ELR (cell line): ENCODE data around the gene TUBGCP6.
A peak's percentile ranks its signal among the peaks of the same experiment; 100 is the strongest.

Source experiments
- DNase-seq: peaks from one replicate; pipeline ENCODE4 v3.0.0-alpha.2; 2015; ENCODE audit warnings: low read depth

Gene TUBGCP6

DNA sequence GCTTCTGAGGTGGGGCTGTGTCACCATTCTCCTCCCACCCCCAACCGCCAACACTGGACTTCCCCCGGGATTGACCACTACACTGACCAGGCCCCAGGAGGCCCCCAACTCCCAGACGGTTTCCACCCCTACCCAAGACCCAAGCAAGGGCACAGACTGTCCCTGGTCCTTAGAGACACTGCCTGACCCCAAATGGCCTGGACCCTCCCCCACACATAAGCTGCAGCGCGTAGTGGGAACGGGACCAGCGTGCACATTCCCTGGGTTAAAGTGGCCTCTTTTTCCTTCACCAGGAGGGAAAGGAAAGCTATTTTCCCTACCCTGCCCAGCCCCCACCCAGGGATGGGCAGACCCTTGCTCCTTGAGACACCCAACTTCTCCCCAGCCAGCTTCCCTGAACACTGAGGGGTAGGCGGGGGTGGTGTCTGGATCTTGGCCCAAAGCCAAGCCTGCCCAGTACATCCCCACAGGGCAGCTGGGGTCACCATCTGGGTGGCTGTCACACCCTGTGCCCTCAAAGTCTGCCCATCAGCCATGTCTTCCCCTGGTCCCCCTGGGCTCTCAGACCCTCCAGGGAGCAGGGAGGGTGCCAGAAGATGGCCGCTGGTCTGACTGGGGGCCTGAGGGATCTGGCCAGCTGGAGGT lies 18.3 kb upstream of the TUBGCP6 start:
- no peak for DNase-seq

- DNase-seq, result peak; percentile 53
Observed at GRCh38 chr22:50262460-50262911, 17.7 kb upstream of the TUBGCP6 start.

GRCh38 chr22:50261615-50262459 lies 17.0 kb upstream of the TUBGCP6 start, which contains the start of gene MAPK12:
MAPK12 (minus strand) TSS chr22:50261683; CDS start chr22:50261509, 174 bp downstream.
- DNase-seq, result peak; percentile 61

DNA sequence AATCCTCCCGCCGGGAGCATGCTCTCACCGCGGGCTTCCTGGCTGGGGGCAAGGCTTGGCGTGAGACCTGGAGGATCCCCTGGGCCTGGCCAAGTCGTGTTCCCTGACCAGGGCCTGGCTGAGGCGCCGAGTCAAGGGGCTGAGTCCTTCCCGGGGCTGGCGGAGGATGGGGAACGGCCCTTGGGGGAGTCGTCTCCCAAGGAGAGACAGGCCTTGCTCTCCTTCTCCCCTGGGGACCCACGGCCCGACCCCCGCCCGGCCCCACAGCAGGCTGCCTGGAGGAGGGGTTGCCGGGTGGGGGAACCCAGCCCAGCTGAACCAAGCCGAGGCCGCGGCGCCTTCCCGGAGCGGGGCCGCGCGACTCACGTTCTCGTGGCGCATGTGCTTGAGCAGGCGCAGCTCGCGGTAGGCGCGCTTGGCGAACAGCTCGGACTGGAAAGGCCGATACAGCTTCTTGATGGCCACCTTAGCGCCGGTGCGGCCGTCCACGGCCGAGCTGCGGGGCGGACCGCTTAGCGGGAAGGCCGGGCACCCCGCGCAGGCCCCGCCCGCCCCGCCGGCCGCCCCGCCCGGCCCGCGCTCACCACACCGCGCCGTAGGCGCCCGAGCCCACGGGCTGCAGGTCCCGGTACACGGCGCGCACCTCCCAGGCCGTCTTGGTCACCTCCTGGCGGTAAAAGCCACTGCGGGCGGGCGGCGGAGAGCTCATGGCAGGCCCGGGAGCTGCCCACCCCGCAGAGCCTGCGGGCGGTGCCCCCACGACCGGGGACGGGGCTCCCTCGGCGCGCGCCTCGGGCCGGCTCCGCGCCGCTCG lies 16.2 kb upstream of the TUBGCP6 start:
- peak; percentile 76 for DNase-seq

DNA sequence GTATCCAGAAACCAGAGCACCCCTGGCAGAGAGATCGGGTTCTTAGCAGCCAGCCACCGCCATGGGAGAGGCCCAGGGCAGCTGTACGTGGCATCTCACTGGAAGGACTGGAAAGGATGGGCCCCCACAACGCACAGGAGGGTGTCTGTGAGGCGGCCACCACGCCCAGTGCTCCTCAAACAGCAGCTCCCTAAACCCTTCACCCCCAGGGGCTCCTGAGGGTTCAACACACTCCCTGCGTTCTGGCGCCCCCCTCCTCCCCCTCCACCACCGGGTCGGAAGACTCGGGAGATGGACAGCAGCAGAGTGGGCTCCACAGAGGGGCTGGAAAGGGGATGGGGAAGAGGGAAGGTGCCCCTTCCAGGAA lies 15.6 kb upstream of the TUBGCP6 start:
- peak; percentile 48 for DNase-seq

GRCh38 chr22:50259302-50259701 lies 14.5 kb upstream of the TUBGCP6 start:
- DNase-seq, result no peak

DNA sequence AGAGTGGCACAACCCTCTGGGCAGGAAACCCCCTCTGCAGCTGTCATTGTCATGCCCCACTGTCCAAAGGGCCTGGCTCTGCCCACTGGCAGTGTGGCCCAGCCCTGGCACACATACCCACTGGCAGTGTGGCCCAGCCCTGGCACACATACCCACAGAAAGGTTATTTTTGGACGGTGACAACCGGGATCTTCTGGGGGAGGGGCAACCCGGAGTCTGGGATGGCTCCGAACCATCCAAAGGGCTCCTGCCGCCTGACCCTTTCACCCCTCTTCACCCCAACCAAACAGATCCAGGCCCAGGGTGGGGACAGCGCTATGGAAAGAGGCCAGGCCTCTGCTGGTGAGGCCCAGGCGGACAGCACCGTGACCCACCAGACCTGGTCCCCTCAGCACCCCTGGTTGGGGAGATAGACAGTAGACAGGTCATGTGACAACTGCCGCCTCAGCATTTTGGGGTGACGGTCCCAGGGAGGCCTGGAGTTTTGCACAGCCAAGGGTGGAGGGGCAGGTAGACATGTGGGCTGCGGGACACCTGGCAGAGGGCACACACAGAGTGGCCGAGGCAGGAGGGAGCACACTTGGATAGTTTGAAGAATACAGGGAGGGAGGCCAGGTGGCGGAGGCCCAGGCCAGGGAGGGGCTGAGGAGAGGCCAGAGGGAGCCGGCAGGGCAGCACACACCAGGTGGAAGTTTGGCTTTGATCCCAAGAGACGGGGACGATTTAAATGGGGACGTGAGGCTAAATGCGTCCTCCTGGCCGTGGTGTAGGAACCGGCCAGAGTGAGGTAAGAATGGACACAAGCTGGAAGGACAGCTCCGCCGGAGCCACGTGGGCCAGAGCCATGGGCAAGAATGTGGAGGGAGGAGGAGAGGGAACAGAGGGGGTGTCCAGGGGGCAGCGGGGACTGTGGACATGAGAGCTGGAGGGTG lies 13.8 kb upstream of the TUBGCP6 start:
- DNase-seq, result no peak

GRCh38 chr22:50257451-50258360 lies 12.9 kb upstream of the TUBGCP6 start:
- no peak for DNase-seq

DNA sequence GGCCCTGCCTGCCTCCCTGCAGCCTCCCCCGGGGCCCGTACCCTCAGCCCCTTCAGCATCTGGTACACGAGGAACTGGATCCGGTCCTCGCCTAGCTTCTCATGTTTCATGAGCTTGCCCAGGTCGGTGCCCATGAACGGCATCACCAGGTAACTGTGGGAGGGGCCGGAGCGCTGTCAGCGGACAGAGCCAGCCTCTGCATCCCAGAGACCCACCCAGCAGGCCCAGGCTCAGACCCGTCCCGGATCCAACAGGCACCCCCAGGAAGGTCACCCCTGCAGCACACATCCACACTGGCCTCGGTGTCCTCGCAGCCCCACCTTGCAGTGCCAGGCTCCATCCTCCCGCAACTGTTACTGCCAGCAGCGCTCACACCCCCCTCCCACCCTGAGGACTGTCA lies 12.2 kb upstream of the TUBGCP6 start:
- DNase-seq, result no peak

DNA sequence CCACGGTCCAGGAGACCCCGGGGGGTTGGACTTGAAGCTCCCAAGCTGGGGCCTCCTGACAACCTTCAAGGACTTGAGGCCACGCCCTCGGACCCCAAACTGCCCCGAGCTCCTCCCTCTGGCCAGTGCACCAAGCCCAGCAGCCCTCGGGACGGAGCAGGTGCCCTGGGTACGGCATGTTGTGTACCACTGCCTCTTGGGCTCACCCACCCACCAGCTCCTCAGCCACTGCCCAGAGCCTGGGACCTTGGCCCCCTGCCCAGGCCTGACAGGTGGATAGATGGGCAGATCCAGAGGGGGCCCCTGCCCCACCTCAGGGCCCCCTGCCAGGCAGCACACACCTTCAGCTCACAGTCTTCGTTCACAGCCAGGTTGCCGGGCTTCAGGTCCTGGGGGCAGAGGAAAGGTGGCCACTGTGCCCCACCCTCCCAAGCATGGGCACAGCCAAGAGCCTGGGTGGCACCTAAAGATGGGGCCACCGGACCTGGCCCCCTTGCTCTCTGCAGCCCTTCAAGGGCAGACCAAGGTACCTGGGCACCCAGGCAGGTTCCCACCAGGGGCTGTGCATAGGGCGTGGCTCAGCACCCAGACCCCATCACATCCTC lies 11.5 kb upstream of the TUBGCP6 start:
- DNase-seq, result no peak

DNA sequence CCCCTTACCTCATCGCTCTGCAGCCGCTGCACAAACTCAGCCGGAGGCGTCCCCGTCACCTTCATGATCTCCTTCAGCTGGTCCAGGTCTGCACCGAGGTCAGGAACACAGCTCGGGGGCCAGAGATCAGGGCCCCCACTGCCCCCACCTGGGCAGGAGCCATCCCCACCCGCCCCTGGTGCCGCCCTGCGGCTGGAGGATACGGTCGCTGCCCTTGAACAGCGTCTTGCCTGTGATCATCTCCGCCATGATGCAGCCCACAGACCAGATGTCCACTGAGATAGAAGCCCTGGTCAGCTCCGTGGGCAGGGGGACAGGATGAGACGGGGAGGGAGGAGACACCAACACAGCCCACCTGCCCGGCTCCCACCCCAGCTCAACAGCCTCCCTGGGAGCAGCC lies 10.8 kb upstream of the TUBGCP6 start:
- DNase-seq, result no peak

GRCh38 chr22:50255099-50255498 lies 10.3 kb upstream of the TUBGCP6 start:
- no peak for DNase-seq

- DNase-seq, result no peak
Observed at GRCh38 chr22:50253941-50254340, 9.1 kb upstream of the TUBGCP6 start.

- no peak for DNase-seq
Observed at GRCh38 chr22:50253046-50253915, 8.5 kb upstream of the TUBGCP6 start.

DNA sequence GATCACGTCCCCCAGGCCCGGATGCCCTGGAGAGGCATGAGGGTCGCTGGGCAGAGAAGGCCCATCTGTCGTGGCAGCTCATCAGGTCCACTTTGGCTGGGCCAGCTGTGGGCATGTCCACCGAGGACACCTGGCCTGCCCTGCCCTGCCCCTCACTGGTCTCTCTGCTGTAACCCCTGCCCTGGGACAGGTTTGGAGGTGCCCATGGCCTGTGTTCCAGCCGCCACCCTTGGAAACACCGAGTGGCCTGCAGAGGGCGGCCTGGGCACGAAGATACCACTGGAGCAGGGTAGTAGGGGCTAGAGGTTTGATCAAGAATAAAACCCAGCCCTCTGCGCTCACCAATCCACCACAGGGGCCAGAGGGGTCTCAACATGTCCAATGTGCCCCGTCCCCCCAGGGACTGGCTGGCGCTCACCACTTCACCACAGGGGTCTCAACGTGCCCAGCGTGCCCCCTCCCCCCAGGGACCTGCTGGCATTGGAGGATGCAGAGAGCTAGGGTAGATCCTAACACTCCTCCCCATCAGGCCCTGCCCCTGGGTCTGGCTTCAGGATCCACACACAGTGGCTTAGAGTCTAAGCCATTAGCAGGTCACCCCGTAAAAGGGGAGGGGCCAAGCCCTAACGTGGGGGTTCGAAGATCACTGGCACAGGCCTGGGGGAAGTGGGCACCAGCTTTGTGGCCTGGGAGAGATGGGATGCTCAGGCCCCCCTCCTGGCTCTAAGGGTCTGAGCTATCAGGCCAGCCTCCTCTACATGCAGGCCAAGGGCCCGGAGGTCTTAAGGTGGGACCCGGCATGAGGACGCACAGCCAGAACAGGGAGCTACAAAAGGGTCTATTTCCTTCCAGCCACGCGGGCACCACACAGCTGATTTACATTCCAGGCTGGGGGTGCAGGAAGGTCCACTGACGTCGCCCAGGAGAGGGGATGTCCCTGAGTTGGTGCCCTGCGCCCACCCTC lies 7.5 kb upstream of the TUBGCP6 start:
- DNase-seq, result peak; percentile 76

- DNase-seq, result no peak
Observed at GRCh38 chr22:50251477-50252081, 6.8 kb upstream of the TUBGCP6 start.
